Activated T-helper 2 cell treated with anti-CD3 and anti-CD28 coated beads, Interferon-gamma antibody, Interleukin-2, Interleukin-4, amounts not matched to agents 10 μg/mL and 5 μg/mL and 100 μg/mL, durations not matched to agents 14 hours and 24 hours and 36 hours (primary cell): ENCODE data around the gene ACAA1. TPM values are rescaled to one million over a fixed set of nuclear protein-coding genes. Genes with fewer than 3 reads are reported as not detected.
"Not testable (repeated sequence)": the region's sequence is repeated elsewhere in the genome, so short reads cannot be mapped to it uniquely, and the experiment has no call there.

ENCODE experiments used
- DNase-seq: peaks from one replicate; pipeline ENCODE4 v3.0.0; 2021; ENCODE audit warnings: low spot score
- H3K27ac Mint-ChIP-seq: one replicate; pipeline ENCODE4 v1.8.0; 2021; ENCODE audit warnings: mixed read lengths
- H3K27me3 Mint-ChIP-seq: one replicate; pipeline ENCODE4 v1.8.0; 2021; ENCODE audit warnings: low read depth, mixed read lengths
- H3K36me3 Mint-ChIP-seq: one replicate; pipeline ENCODE4 v1.8.0; 2021; ENCODE audit warnings: low read depth, mixed read lengths
- H3K4me1 Mint-ChIP-seq: one replicate; pipeline ENCODE4 v1.8.0; 2021; ENCODE audit warnings: low read depth, mixed read lengths
- H3K4me3 Mint-ChIP-seq: one replicate; pipeline ENCODE4 v1.8.0; 2021; ENCODE audit warnings: low read depth, mild to moderate bottlenecking, moderate library complexity, mixed read lengths
- H3K9me3 Mint-ChIP-seq: one replicate; pipeline ENCODE4 v1.8.0; 2021; ENCODE audit warnings: mixed read lengths
- intact Hi-C: fragments of 100-400 bp; cut with micrococcal nuclease; formaldehyde crosslinking; loops from one replicate; pipeline ENCODE4 v1.15.1; 2023
- total RNA-seq: library from RNA; stranded (reverse); gene quantifications from 2 replicates; pipeline ENCODE4 v1.2.3, GENCODE V29; 2022

The ACAA1 gene
- total RNA-seq, 1 donor from 2014 or later: 69.5 TPM

- H3K4me1 Mint-ChIP-seq, H3K36me3 Mint-ChIP-seq, H3K9me3 Mint-ChIP-seq, H3K27me3 Mint-ChIP-seq, H3K27ac Mint-ChIP-seq, intact Hi-C loops, H3K4me3 Mint-ChIP-seq, DNase-seq: not testable (repeated sequence)
Measured at GRCh38 chr3:38082296-38082695, 54.6 kb downstream of the ACAA1 start.

GRCh38 chr3:38077073-38077472, 59.9 kb downstream of the ACAA1 start:
- H3K4me3 Mint-ChIP-seq, H3K27me3 Mint-ChIP-seq, H3K27ac Mint-ChIP-seq, H3K4me1 Mint-ChIP-seq, DNase-seq, H3K9me3 Mint-ChIP-seq, H3K36me3 Mint-ChIP-seq, intact Hi-C loops: not testable (repeated sequence)

Other genes with a start within 250 kb of the ACAA1 start
- 11.8 and 12.8 TPM in 2 replicates for gene VILL, start 146.3 kb downstream of the ACAA1 start, total RNA-seq
- gene PLCD1, start 107.5 kb downstream of the ACAA1 start, total RNA-seq: 4.3 and 6.9 TPM in 2 replicates
- gene DLEC1, start 97.9 kb downstream of the ACAA1 start, total RNA-seq: 0.02 and 0.16 TPM in 2 replicates
- 36.5 and 46.5 TPM in 2 replicates for gene MYD88, start 1.5 kb upstream of the ACAA1 start, total RNA-seq
- gene OXSR1, start 28.4 kb upstream of the ACAA1 start, total RNA-seq: 62.2 and 65.8 TPM in 2 replicates
- gene SLC22A13, start 128.7 kb upstream of the ACAA1 start, total RNA-seq: 0.51 and 0.78 TPM in 2 replicates
- not detected in 2 replicates for gene SLC22A14, start 145.2 kb upstream of the ACAA1 start, total RNA-seq
- 8.6 and 11.8 TPM in 2 replicates for gene XYLB, start 209.7 kb upstream of the ACAA1 start, total RNA-seq